Mammary epithelial cell (primary cell): ENCODE data around the gene FRAS1.

Experiments
- CTCF ChIP-seq, 2 donors: IDR thresholded peaks in 1 of 2; conservative IDR thresholded peaks in 1 of 2; 2 replicates each; pipeline ENCODE4 v1.5.1; 2011 to 2012; ENCODE audit warnings: inconsistent platforms in 2 of 2, low read length in 2 of 2, mild to moderate bottlenecking in 2 of 2, control low read depth in 1 of 2, low read depth in 1 of 2; ENCODE audit not compliant: insufficient read depth in 1 of 2; ENCODE audit errors: extremely low read depth in 1 of 2
- EZH2 ChIP-seq: IDR thresholded peaks from 2 replicates; pipeline ENCODE4 v1.6.1; 2012; ENCODE audit warnings: low read length, inconsistent platforms, borderline replicate concordance

- no peak for TF ChIP-seq CTCF (conservative IDR thresholded peaks at IDR 0.05 in 1 of 2, IDR thresholded peaks at IDR 0.05 in 1 of 2; ENCODE audit: extremely low read depth in 1 of 2, insufficient read depth in 1 of 2, low read depth in 1 of 2, low read length in 2 of 2)
- no peak for TF ChIP-seq EZH2
Measured at GRCh38 chr4:78480286-78480685, 423.2 kb downstream of the FRAS1 start.
